MCF 10A (cell line): Measurements from ENCODE around the gene EIF2S1. TPM values are rescaled to one million over a fixed set of nuclear protein-coding genes. Genes with fewer than 3 reads are reported as not detected.

ENCODE experiments used
- BruUV-seq: library from RNA; stranded (reverse); fragments of 400-500 nt; replicated peaks from 2 replicates; lab custom pipeline; 2021; lab: Mats Ljungman, UMichigan
- CTCF ChIA-PET: fragments of 300-600 bp; sonication (Branson Sonifier 250); formaldehyde crosslinking; extraction: SDS; loops from one replicate; lab custom pipeline; 2021; ENCODE audit warnings: antibody characterized with exemption, inconsistent platforms; lab: Yijun Ruan, JAX
- POLR2A ChIA-PET: fragments of 300-600, 350-650 bp; sonication (Branson Sonifier 250); formaldehyde crosslinking; extraction: SDS; loops from one replicate; lab custom pipeline; 2020; ENCODE audit warnings: antibody characterized with exemption, inconsistent platforms; lab: Yijun Ruan, JAX
- DNase-seq: peaks from one replicate; pipeline ENCODE4 v3.0.0-alpha.2; 2018; ENCODE audit not compliant: unreplicated experiment
- H3K27ac Mint-ChIP-seq: one replicate; pipeline ENCODE4 v1.8.0; 2022; ENCODE audit warnings: mild to moderate bottlenecking, low read depth, mixed read lengths; ENCODE audit not compliant: unreplicated experiment
- H3K27me3 Mint-ChIP-seq: one replicate; pipeline ENCODE4 v1.8.0; 2022; ENCODE audit warnings: mixed read lengths; ENCODE audit not compliant: insufficient read depth, unreplicated experiment
- H3K36me3 Mint-ChIP-seq: one replicate; pipeline ENCODE4 v1.8.0; 2022; ENCODE audit warnings: mild to moderate bottlenecking, moderate library complexity, mixed read lengths; ENCODE audit not compliant: insufficient read depth, unreplicated experiment
- H3K4me1 Mint-ChIP-seq: one replicate; pipeline ENCODE4 v1.8.0; 2022; ENCODE audit warnings: mixed read lengths; ENCODE audit not compliant: insufficient read depth, unreplicated experiment
- H3K4me3 Mint-ChIP-seq: one replicate; pipeline ENCODE4 v1.8.0; 2022; ENCODE audit warnings: mild to moderate bottlenecking, moderate library complexity, mixed read lengths; ENCODE audit not compliant: unreplicated experiment
- H3K9me3 Mint-ChIP-seq: one replicate; pipeline ENCODE4 v1.8.0; 2022; ENCODE audit warnings: mixed read lengths; ENCODE audit not compliant: unreplicated experiment
- intact Hi-C: fragments of 100-400 bp; cut with micrococcal nuclease; formaldehyde crosslinking; loops from 2 replicates; pipeline ENCODE4 v1.14.1; 2022
- total RNA-seq: library from RNA; stranded (reverse); gene quantifications from 2 replicates; pipeline ENCODE4 v1.2.3, GENCODE V29; 2022
- TF ChIP-seq, protein P1 (sequence below): fragments of 200-600 bp; IDR thresholded peaks from one replicate; pipeline ENCODE4 v1.8.0; 2022; ENCODE audit warnings: antibody characterized with exemption, mild to moderate bottlenecking; ENCODE audit not compliant: unreplicated experiment

Gene EIF2S1
- total RNA-seq, 1 experiment from 2014 or later = 338 TPM

DNA sequence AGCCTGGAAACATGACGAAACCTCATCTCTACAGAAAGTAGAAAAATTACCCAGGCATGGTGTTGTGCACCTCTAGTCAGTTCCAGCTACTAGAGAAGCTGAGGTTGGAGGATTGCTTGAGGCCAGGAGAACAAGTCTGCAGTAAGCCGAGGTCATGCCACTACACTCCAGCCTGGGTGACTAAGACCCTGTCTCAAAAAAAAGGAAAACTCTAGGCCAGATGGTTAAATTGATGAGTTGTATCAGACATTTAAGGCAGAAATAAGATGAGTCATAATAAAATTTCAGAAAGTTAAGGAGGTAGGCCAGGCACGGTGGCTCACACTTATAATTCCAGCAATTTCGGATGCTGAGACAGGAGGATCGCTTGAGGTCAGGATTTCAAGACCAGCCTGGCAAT lies 10.7 kb downstream of the EIF2S1 start:
- DNase-seq = peak; percentile 14
- Mint-ChIP-seq H3K4me1 (peaks cover 11% of the 10 kb centered on the region), H3K9me3 (no peaks in the 10 kb centered on the region)

DNA sequence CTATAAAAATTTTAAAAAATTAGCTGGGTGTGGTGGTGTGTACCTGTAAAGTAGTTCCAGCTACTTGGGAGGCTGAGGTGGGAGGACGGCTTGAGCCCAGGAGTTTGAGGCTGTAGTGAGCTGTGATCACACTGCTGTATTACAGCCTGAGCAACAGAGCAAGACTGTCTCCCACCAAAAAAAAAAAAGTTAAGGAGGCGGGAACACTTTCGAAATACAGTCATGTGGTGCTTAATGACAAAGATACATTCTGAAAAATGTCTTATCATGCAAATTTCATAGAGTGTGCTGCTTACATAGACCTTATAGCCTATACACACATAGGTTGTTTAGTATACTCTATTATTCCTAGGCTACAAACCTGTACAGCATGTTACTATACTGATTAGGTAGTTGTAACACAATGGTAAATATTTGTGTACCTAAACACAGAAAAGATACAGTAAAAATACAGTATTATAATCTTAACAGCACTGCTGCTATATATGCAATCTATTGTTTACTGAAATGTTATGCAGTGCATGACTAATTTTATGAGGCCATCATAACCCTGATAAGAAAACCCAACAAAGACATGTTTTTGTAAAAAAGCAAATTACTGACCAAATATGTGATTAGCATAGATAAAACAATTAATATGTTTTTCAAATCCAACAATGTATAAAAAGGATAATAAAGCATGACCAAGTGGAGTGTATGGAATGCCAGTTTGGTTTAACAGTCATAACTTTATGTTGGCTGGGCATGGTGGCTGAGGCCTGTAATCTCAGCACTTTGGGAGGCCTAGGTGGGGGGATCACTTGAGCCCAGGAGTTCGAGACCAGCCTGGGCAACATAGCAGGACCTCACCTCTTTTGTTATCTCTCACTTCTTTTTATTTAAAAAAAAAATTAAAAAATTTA lies 11.4 kb downstream of the EIF2S1 start:
- no peaks in the 10 kb centered on the region for H3K27me3 Mint-ChIP-seq
- no peak overlapping the region for H3K4me3 Mint-ChIP-seq
- intact Hi-C loops = no loop called here
- ChIA-PET CTCF (interaction anchor here (0.6 to 1.9 kb wide), 2 partner anchors 11 to 24 kb away, joined by 3 to 7 read pairs; partner anchors contain the start of genes ATP6V1D and EIF2S1), POLR2A (interaction anchor here (0.6 to 1.0 kb wide), 3 partner anchors 10 to 55 kb away, joined by 3 to 4 read pairs (median 3); partner anchors contain the start of genes ATP6V1D and EIF2S1)
- no peak for DNase-seq
- no peaks in the 10 kb centered on the region for H3K9me3 Mint-ChIP-seq
- peaks cover 11% of the 10 kb centered on the region for H3K4me1 Mint-ChIP-seq
- no peak overlapping the region for H3K27ac Mint-ChIP-seq
- TF ChIP-seq, protein P1, sequence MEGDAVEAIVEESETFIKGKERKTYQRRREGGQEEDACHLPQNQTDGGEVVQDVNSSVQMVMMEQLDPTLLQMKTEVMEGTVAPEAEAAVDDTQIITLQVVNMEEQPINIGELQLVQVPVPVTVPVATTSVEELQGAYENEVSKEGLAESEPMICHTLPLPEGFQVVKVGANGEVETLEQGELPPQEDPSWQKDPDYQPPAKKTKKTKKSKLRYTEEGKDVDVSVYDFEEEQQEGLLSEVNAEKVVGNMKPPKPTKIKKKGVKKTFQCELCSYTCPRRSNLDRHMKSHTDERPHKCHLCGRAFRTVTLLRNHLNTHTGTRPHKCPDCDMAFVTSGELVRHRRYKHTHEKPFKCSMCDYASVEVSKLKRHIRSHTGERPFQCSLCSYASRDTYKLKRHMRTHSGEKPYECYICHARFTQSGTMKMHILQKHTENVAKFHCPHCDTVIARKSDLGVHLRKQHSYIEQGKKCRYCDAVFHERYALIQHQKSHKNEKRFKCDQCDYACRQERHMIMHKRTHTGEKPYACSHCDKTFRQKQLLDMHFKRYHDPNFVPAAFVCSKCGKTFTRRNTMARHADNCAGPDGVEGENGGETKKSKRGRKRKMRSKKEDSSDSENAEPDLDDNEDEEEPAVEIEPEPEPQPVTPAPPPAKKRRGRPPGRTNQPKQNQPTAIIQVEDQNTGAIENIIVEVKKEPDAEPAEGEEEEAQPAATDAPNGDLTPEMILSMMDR = no peak
- peaks cover 94% of the 10 kb centered on the region for H3K36me3 Mint-ChIP-seq
- no TSS peak for BruUV-seq

More for the DNA sequence above, 10.7 kb downstream of the EIF2S1 start:
- Mint-ChIP-seq H3K27ac (no peak overlapping the region), H3K4me3 (no peak overlapping the region), H3K36me3 (peaks cover 94% of the 10 kb centered on the region), H3K27me3 (no peaks in the 10 kb centered on the region)
- POLR2A ChIA-PET = interaction anchor here (1.0 kb wide), 1 partner anchor 11 kb away, joined by 3 read pairs; the partner anchor contains the start of genes ATP6V1D and EIF2S1
- intact Hi-C loops = no loop called here
- CTCF ChIA-PET = interaction anchor here (1.9 kb wide), 1 partner anchor 11 kb away, joined by 7 read pairs; the partner anchor contains the start of genes ATP6V1D and EIF2S1
- TF ChIP-seq, protein P1 = no peak
- BruUV-seq = no TSS peak

DNA sequence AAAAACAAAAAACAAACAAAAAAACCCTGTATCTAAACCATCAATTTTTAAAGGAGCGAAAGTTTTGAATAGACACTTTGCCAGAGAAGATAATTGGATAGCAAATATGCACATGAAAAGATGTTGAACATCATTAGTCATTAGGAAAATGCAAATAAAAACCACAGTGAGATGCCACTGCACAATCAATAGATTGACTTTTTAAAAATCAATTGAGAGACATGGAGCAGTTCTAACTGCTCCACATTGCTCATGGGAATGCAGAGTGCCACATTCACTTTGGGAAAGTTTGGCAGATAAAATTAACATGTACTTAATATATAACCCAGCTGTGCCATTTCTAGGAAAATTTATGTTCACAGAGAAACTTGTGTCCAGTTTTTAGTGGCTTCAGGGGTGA lies 12.7 kb downstream of the EIF2S1 start:
- CTCF ChIA-PET = no interaction called here
- no peak overlapping the region for H3K4me3 Mint-ChIP-seq
- peaks cover 11% of the 10 kb centered on the region for H3K4me1 Mint-ChIP-seq
- H3K27ac Mint-ChIP-seq = no peak overlapping the region
- TF ChIP-seq, protein P1 = no peak
- DNase-seq = no peak
- intact Hi-C loops = no loop called here
- POLR2A ChIA-PET = no interaction called here
- H3K9me3 Mint-ChIP-seq = no peaks in the 10 kb centered on the region
- H3K36me3 Mint-ChIP-seq = peaks cover 94% of the 10 kb centered on the region
- BruUV-seq = no TSS peak
- H3K27me3 Mint-ChIP-seq = no peaks in the 10 kb centered on the region

DNA sequence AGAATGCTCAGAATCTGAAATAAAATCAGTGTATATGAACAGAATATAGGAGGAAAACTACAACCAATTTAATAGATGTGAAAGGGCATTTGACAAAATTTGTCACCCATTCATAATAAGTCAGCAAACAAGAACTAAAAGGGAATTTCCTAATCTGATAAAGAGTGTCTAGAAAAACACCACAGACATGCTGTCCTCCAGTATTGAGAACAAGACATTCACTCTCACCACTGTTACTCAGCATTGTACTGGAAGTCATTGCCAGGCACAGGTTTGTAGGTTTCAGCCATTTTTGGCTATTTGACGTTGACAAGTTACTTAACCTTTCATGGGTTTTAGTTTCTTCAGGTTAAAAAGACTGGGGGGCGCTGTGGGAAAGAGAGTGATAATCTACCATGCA lies 13.2 kb downstream of the EIF2S1 start:
- intact Hi-C loops = no loop called here
- BruUV-seq = no TSS peak
- DNase-seq = no peak
- peaks cover 11% of the 10 kb centered on the region for H3K4me1 Mint-ChIP-seq
- ChIA-PET CTCF (no interaction called here), POLR2A (no interaction called here)
- no peaks in the 10 kb centered on the region for H3K27me3 Mint-ChIP-seq
- no peak overlapping the region for H3K4me3 Mint-ChIP-seq
- TF ChIP-seq, protein P1 = no peak
- H3K9me3 Mint-ChIP-seq = no peaks in the 10 kb centered on the region
- H3K36me3 Mint-ChIP-seq = peaks cover 94% of the 10 kb centered on the region
- no peak overlapping the region for H3K27ac Mint-ChIP-seq
